ENCODE data around the gene TRIM42. TPM values are rescaled to one million over a fixed set of nuclear protein-coding genes. Genes with fewer than 3 reads are reported as not detected.

TRIM42 gene
- total RNA-seq: not detected in 2 replicates

DNA sequence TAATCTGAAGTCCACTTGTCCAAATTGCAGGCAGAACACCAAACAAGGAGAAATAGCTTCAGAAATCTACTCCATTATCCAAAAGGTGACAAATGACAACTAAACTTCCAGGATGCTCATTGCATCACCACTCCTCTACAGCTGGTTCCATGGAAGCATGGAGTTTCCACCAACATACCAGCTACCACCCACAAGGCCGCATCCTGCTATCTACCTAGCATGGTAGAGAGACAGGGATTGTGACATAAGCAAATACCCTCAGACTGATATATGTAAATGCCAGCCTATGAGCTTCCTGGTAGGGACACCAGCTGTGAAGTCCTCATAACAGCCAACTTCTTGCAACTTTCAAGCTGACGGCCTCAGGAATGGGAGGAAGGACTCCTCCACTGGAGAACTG is at the start of gene TRIM42:
TRIM42 (plus strand) TSS at position 301 of the 400 bp plus-strand sequence. CDS start 166 bp downstream, outside the sequence.

